GM20431 (cell line): ENCODE results near the gene RNF186.
"Not testable (repeated sequence)": the region's sequence is repeated elsewhere in the genome, so short reads cannot be mapped to it uniquely, and the experiment has no call there.

ENCODE experiments used
- in situ Hi-C: fragments of 300-500 bp; cut with MseI, MboI; formaldehyde crosslinking; loops from one replicate; pipeline ENCODE4 v1.15.0; 2020; ENCODE audit warnings: low sequenced_read_pairs; ENCODE audit not compliant: unreplicated experiment

Gene RNF186

DNA sequence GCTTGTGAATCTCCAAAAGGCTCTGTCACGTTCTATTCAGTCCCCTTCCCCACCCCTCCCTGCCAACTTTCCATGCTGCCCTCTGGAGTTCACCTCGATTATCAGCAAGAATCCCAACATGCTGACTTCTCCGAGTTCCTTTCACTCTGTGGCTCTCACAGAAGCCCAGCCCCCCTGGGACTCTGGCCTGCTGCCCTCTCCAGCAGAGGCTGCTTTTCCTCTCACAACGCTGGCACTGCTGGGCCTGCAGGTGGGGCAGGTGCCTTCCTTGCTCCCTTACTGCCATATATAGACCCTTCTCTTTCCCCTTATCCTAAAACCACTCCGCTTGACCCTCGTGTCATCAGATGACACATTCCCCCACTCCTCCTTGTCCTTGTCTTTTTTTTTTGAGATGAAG is 10.2 kb upstream of the RNF186 start:
- in situ Hi-C loops, result no loop called here

DNA sequence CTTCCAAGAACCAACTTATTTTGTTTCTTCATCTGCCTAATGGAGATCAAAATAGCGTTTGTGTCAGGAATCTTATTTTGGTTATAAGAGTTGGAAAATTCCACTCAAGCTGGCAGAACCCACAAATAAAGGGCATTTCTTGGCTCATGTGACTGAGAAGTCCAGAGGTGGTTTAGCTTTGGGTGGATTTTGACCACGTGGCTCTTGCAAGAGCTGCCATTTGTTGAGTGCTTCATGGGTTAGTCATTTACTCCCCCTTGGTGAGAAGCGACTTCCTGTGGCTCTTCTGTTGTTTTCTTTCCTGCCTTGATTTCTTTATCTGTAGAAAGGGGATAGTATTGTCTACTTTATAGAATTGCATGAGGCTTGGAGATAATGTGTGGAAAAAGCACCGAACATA is 9.5 kb upstream of the RNF186 start:
- in situ Hi-C loops, result no loop called here

DNA sequence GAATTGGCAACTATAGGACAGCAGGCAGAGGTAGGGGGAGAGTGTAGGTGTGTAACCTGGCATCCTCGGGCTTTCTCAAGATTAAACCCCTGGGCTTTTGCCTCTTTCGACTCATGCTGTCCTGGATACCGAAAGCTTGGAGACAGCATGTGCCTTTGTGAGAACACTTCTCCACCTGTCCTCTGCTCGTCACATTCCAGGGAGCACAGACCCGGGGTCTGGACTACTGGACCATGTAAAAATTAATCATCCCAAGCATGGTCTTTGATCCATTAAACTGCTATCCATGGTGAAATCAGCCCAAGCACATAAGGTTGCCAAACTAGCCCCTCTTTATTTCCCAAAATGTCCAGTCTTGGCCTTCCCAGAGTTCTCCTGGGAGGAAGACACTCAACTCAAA is 9.0 kb upstream of the RNF186 start:
- in situ Hi-C loops, result no loop called here

DNA sequence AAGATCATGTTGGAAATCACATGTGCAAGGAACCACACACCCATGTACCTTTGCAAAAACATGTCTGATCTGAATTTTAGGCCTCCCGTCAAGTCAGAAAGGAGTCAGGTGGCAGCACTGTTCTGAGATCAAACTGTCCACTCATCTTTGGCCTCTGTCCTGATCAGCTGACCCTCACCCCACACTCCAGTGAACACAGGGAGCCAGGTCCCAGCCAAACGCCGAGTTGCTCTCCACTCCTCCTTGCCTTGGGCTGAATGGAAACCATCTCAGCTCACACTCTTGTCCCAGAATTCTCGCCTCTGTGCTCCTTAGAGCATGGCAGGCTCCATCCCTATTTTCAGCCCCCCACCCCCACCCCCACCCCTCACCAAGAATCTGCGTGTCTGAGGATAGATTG is 4.6 kb upstream of the RNF186 start:
- in situ Hi-C loops, result no loop called here

DNA sequence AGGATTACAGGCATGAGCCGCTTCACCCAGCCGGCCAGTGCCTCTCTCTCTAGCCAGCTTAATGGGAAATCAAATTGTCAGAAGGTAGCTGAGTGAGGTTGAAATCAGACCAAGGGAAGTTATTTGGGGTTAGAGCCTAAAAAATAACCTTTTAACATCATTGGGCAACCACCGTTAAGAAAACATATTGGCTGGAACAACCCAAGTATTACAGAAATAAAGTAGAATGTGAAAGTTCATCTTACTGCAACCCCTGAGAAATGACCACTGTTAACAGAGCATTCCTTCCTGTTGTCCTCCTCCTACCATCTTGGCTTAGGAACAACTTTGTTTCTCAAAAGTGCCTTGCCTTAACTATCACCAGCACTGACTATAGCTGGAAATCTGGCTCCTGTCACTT is 3.2 kb upstream of the RNF186 start:
- in situ Hi-C loops, result no loop called here

DNA sequence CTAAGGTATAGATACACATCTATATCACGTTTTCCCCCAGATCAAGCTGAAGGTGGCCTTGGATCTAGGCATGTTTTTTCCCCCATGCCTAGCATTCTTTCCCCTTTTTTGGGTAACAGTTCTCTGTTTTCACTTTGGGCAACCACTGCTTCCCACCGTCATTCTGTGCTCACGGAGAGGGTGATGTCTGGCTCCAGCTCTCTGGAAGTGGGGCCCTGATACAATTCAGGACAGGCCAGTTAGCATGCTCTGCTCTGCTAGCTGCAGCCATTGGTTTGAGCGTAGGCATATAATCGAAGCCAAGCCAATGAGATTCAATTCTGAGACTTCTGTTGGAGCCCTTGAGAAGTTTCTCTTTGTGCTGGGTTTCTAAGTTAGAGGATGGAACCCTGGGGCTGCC is 2.1 kb upstream of the RNF186 start:
- in situ Hi-C loops, result no loop called here

DNA sequence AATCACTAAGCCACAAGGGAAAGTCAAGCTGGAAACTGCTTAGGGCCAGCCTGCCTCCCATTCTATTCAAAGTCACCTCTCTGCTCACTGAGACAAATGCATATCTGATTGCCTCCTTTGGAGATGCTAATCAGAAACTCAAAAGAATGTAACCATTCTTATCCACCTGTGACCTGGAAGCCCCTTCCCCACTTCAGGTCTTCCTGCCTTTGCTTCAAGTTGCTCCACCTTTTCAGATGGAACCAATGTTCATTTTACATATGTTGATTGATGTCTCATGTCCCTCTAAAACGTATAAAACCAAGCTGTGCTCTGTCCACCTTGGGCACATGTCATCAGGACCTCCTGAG is 1.6 kb upstream of the RNF186 start:
- in situ Hi-C loops, result not testable (repeated sequence)

DNA sequence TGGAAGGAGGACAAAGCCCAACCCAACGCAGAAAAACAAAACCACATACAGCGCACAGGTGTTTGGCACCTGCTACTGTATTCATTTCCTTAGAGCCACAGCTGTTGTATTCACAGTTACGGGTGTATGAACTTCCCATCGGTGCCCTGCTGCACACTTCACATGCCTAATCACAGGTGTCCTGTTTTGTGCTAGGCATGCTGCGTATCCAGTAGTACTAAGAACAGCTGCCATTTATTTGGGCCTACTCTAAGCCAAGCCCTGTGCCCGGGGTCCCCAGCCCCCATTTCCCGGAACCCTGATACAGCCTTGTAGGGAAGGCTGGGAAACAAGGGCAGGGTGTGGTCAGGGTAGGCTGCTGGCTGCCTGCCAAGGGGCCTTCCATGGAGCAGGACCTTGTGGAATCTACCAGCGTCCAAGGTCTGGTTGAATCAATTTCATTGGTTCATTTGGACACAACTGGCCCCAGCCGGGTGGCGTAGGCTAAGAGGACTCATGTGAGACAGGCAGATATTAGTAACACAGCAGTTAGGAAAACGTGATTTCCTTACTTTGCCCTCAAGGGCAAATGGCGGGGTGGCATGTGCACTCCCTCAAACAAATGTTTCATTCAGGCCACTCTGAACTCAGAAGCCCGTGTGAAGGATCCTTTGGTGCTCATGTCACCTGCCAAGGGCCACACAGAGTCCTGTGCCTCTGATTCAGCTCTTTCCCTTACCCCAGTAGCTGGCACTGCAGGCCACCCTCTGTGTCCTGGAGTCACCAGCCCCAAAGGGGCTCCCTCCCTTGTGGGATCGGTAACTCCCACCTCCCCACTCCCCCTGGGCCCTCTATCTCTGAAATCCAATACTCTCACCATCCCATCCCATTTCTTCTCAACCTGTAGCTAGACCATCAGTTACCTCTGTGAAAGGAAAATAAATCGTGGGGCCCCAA is 986 bp upstream of the RNF186 start:
- in situ Hi-C loops, result no loop called here

DNA sequence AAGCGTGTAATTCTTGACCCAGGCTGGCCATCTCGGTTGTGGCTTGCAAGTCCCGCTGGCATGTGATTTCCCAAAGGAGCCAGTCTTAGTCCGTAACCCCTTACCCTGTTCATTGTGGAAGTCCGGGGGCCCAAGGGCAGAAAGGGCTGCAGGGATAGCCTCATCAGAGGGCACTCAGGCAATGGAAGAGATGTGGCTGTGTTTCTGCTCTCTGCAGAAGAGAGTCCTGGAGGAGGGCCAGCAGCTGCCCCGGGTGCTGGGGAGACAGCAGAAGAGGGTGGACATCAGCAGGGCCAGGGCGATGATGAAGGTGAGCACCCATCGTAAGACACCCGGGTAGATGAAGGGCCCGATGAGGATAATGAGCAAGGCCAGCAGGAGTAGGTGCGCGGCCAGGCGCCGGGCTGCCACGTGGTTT is 830 bp downstream of the RNF186 start:
- in situ Hi-C loops, result no loop called here

DNA sequence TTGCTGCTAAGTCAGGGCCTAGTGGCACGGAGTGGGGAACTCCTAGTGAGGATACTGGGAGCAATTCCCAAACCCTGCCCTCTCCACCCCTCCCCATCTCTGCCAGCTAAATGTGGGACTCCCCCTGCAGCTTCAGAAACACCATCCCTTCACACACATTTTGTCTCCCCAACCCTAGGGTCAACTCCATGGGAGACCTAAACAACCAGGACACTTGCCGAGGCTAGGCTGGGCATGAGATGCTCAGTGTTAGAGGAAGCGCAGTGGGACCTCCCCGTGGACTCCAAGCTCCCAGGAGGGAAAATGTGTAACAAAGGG is 1.5 kb downstream of the RNF186 start:
- in situ Hi-C loops, result no loop called here

DNA sequence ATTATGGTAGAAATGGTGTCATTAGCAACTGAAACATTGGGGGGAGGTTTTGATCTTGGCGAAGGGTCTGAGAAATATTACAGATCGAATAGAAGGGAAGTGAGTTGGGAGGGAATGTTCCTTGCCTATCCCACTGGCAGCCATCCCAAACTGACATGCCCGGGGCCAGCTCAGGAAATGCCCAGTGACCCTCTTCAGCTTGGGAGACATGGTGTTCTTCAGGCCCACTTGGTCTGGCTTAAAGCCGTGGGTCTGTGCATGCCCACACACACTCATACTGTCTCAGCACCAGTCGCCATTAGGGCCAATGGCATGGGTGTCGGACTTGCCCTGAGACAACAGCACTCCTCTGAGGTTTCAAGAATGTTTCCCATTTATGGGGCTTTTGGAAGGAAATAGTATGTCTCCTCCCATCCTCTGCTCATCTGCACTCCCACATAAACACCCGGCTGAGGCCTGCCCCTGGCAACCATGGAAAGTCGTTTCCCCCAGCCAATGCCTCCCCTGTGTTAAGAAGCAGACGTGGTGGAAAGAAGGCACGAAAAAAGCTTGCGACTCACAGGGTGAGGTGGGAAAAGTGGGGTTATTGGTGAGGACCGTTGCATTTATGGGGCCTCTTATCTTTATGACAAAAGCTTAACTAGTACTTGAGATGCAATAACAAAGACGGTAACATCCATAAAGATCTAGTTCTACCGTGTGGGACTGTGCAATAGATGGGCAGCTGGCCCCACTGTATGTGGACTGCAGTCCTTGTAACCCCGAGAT is 2.0 kb downstream of the RNF186 start:
- in situ Hi-C loops, result no loop called here

DNA sequence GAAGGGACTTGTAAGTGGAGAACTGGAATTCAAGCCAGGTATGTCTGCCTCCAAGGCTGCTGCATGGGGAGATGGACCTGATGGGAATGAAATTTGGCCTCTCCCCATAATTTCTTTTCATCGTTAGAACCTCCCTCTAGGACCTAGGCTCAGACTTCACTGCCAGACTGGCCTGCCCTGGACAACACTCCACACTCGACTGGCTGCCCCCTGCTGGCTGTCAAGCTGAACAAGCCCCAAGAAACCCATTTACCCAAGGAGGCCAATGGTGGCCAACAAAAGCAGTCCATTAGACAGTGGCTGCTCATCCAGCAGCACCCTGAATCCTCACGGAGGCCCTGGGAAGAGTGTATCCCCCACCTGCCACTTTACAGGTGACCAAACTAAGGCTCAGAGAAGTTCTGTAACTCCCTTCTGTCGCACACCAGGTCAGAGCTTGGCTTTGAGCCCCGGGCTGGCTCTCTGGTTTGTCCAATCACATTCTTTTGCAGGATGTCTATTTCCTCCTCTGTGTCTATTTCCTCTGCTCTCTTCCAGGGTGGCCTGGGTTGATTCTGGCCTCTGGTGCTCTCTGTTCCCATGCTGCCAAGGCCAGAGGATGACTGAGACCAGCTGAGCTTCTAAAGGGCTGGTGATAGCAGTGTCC is 3.8 kb downstream of the RNF186 start:
- in situ Hi-C loops, result no loop called here

DNA sequence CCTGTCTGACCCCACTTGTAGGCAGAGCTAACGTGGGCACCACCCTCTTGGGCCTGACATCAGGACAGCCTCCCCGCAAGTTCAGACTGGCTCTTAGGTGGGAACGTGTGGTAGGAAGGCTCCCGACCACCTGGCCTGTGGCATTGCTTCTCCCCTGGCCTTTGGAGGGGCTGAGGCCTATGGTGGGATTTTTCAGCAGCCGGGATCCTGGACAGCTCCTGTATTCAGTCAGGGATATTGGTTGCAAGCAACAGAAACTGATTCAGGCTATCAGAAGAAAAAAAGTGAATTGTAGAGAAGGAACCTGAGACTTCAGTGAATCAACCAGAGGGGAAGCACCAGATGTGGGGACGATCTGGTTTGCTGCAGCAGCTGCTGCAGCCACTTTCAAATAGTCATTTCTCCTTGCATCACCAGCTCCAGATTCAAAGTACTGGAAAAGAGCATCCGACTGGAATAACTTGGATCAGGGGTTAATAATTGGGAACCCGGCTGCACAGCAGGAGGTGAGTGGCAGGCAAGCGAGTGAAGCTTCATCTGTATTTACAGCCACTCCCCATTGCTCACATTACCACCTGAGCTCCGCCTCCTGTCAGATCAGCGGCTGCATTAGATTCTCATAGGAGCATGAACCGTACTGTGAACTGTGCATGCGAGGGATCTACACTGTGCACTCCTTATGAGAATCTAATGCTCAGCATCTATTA is 5.9 kb downstream of the RNF186 start:
- in situ Hi-C loops, result no loop called here

DNA sequence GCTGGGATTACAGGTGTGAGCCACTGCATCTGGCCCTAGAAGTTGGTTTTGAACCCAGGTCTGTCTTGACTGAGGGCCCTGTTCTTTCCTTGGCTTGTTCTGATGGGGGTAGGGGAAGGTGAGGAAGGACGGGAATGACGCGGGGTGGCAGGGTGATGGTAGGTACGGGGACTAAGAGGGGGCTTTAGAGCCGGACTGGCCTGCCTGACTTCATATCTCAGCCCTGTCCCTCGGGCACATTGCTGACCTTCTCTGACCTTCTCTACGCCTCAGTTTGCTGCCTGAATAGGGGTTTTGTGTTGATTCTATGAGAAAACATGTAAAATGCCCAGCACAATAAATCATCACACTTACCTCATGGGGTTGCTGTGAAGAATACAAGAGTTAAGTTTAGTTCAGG is 6.7 kb downstream of the RNF186 start:
- in situ Hi-C loops, result no loop called here

DNA sequence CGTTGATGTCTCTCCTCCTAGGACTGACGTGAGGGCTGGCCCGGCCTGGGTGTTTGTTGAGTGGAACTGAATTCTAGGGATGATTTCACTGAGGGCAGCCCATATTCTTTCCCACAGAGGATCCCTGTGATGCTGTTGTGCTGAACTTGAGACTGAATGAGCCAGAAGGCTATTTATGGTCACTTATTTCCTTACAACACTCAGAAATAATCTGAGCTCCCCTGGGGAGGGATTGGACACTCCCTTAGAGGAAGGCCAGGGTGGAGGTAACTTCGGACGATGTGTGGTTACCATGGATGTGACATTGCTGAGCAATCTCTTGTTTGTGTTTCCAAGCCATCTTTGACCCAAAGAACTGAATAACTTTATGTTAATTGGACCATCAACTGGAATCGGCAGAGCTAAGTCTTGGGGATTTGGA is 10.2 kb downstream of the RNF186 start:
- in situ Hi-C loops, result no loop called here

DNA sequence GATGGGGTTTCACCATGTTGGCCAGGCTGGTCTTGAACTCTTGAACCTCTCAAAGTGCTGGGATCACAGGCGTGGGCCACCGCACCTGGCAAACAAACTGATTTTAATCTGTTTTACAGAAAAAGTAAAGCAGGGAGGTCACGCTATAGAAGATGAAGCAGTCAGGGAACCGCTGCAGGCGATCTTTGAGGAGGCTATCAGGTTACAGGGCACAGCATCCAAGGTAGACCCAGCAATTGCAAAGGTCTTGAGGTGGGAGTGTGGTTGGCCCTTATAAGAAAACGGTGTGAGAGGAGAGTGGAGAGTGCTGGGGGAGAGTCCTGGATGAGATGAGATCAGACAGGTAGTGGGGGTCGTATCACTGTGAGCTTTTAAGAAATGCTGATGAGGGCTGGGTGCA is 12.8 kb downstream of the RNF186 start:
- in situ Hi-C loops, result no loop called here

DNA sequence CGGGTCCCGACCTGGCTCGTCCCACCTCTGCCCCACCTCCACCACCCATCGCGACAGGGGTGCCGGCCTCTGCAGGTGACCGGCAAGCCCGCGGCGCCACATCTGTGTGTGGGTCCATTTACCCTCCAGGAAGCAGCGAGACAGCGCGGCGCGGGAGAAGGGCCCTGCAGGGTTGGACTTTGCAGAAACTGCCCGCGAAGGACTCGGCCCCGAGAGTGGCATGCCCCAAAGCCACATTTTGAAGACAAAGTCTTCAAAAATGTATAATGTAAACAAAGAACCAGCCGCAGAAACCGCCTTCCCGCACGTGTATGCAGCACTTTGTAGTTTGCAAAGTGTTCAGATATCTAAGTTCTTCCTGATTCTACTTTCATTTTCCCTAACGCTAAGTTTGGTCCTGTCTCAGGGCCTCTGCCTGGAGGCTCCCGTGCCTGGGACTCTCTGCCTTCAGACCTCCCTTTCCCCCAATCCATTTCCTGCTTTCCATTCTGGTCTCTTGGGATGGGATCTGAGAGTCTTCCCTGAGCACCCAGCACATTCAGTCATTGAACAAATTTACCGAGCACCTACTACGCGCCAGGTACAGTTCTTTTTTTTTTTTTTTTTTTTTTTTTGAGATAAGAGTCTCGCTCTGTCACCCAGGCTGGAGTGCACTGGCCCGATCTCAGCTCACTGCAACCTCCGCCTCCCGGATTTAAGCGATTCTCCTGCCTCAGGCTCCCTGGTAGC is 14.8 kb downstream of the RNF186 start:
- in situ Hi-C loops, result no loop called here

DNA sequence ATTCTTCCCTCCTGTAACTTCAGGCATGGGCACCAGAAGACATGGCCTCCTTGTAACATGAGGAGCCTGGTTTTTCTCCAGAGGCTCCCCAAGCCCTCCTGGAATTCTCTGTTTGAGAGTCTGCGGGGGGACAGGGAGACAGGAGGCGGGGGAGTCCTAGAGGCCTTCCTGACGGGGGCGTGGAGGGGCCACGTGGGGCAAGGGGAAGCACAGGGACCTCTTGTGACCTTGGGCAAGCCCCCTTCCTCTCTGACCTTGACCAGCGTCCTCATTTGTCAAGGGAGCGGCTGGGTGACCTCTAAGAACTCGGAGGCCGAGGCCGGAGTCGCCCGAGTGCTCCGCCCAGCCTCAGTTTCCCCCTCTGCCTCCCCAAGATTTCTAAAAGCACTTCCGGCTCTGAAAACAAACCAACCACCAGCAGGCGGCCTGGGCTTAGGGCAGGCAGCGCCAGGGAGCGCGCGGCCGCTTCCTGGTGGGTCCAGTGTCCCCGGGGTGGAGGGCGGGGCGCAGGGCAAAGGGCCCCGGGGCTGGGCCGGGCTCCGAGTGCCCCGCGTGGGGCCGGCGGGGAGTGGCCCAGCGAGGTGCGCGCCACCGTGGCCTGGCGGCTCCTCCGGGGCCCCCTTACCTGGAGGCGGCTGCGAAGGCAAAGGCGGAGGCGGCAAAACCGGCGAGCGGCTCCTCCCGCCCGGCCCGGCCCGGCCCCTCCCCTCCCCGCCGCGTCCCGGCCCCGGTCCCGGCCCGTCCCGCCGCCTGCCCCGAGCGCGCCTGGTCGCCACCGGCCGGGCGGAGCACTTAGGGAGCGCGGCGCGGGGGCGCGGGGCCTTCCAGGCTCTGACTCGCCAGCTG is 15.6 kb downstream of the RNF186 start, which contains the start of gene TMCO4:
TSS of gene TMCO4 (minus strand) at position 687 of the 846 bp plus-strand sequence. CDS start 19,158 bp downstream, outside the sequence.
- in situ Hi-C loops, result no loop called here
